Liver (tissue), 3 donors: ENCODE data around the gene SH3BGRL3.

Source experiments
- CTCF ChIP-seq: fragments of 150-350 bp; IDR thresholded peaks from 2 replicates; pipeline ENCODE4 v1.5.1; 2017; ENCODE audit warnings: improper control_type of control experiment, low read depth, low read length; ENCODE audit not compliant: missing input control
- GABPA ChIP-seq, 2 donors: IDR thresholded peaks in 1 of 2; conservative IDR thresholded peaks in 1 of 2; 2 replicates each; pipeline ENCODE4 v1.6.1; 2016; ENCODE audit warnings: antibody characterized with exemption in 2 of 2, mild to moderate bottlenecking in 1 of 2, moderate library complexity in 1 of 2
- MAX ChIP-seq: IDR thresholded peaks from 2 replicates; pipeline ENCODE4 v1.6.1; 2016; ENCODE audit warnings: antibody characterized with exemption
- RAD21 ChIP-seq, 2 donors: IDR thresholded peaks; 2 replicates each; pipeline ENCODE4 v1.6.1; 2016; ENCODE audit warnings: antibody characterized with exemption in 2 of 2, mild to moderate bottlenecking in 2 of 2
- TF ChIP-seq, protein P1 (sequence below): IDR thresholded peaks from 2 replicates; pipeline ENCODE4 v1.6.1; 2016; ENCODE audit warnings: antibody characterized with exemption, mild to moderate bottlenecking
- donor health status: healthy.
- donor health status: healthy.

DNA sequence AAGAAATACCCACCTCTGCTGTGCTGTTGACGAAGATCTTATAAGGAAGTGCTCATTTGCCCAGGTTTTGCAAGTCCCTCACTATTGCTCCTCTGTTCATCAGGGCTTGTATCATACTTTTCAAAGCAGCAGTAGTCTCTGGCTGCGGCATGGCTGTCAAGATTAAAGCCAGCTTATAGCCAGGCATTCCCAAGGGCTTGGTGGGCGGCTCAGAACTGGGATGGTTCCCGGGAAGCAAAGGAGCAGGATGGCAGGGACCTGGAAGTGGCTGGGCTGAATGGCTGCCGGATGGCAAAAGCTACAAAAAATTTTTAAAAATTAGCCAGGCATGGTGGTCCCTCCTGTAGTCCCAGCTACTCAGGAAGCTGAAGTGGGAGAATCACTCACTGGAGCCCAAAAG is 16.7 kb upstream of the SH3BGRL3 start:
- TF ChIP-seq, protein P1, sequence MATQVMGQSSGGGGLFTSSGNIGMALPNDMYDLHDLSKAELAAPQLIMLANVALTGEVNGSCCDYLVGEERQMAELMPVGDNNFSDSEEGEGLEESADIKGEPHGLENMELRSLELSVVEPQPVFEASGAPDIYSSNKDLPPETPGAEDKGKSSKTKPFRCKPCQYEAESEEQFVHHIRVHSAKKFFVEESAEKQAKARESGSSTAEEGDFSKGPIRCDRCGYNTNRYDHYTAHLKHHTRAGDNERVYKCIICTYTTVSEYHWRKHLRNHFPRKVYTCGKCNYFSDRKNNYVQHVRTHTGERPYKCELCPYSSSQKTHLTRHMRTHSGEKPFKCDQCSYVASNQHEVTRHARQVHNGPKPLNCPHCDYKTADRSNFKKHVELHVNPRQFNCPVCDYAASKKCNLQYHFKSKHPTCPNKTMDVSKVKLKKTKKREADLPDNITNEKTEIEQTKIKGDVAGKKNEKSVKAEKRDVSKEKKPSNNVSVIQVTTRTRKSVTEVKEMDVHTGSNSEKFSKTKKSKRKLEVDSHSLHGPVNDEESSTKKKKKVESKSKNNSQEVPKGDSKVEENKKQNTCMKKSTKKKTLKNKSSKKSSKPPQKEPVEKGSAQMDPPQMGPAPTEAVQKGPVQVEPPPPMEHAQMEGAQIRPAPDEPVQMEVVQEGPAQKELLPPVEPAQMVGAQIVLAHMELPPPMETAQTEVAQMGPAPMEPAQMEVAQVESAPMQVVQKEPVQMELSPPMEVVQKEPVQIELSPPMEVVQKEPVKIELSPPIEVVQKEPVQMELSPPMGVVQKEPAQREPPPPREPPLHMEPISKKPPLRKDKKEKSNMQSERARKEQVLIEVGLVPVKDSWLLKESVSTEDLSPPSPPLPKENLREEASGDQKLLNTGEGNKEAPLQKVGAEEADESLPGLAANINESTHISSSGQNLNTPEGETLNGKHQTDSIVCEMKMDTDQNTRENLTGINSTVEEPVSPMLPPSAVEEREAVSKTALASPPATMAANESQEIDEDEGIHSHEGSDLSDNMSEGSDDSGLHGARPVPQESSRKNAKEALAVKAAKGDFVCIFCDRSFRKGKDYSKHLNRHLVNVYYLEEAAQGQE: no peak
- TF ChIP-seq CTCF (no peak), MAX (no peak), RAD21 (IDR thresholded peaks at IDR 0.05) (no peak), GABPA (IDR thresholded peaks at IDR 0.05 in 1 of 2, conservative IDR thresholded peaks at IDR 0.05 in 1 of 2) (no peak)
